HepG2 (cell line): ENCODE measurements around the gene NGFR. TPM values are rescaled to one million over a fixed set of nuclear protein-coding genes. Genes with fewer than 3 reads are reported as not detected.

Experiments used
- ATAC-seq: fragments of 200-7000 bp; cut with Tn5 transposase; 3 replicates; pipeline ENCODE4 v1.9.1; 2020; ENCODE audit warnings: mild to moderate bottlenecking, moderate library complexity
- BruUV-seq: library from RNA; stranded (reverse); fragments of 400-500 nt; replicated peaks from 2 replicates; lab custom pipeline; 2021; lab: Mats Ljungman, UMichigan
- CTCF ChIA-PET: fragments of 300-600 bp; formaldehyde crosslinking; extraction: SDS; loops from one replicate; lab custom pipeline; 2021; ENCODE audit warnings: low total read pairs, inconsistent platforms, low intra/inter-chr PET ratio; lab: Yijun Ruan, JAX
- POLR2A ChIA-PET: fragments of 350-600 bp; sonication (Branson Sonifier 250); formaldehyde crosslinking; loops from one replicate; lab custom pipeline; 2020; ENCODE audit warnings: antibody characterized with exemption, inconsistent platforms; lab: Yijun Ruan, JAX
- DNase-seq: peaks from one replicate; pipeline ENCODE4 v3.0.0-alpha.2; 2015; ENCODE audit warnings: low spot score
- FAIRE-seq: peaks from 3 replicates; lab custom pipeline; 2011; peaks lifted over from hg19 to GRCh38; lab: Jason Lieb, UNC
- H2AFZ ChIP-seq: one replicate; pipeline ENCODE4 v1.6.1; 2011; ENCODE audit warnings: low read length, inconsistent platforms
- H3K27ac ChIP-seq: fragments of 300-600 bp; 3 replicates; pipeline ENCODE4 v1.8.0; 2011; ENCODE audit warnings: mixed run types, mild to moderate bottlenecking, mixed read lengths, low read length, inconsistent platforms; ENCODE audit not compliant: insufficient read depth; ENCODE audit errors: extremely low read length
- H3K27me3 ChIP-seq, 2 experiments: fragments of 200-600 bp in 1 of 2; 2 replicates in 1 of 2; 3 replicates in 1 of 2; pipeline versions ENCODE4 v1.6.0 to v1.8.0; 2011; ENCODE audit warnings: low read length in 2 of 2, mild to moderate bottlenecking in 2 of 2, moderate library complexity in 2 of 2, inconsistent platforms in 1 of 2; ENCODE audit not compliant: insufficient read depth in 2 of 2, control insufficient read depth in 1 of 2
- H3K36me3 ChIP-seq, 2 experiments: fragments of 200-600 bp in 1 of 2; replicated peaks in 1 of 2; 2 replicates in 1 of 2; 3 replicates in 1 of 2; pipeline versions ENCODE4 v1.5.1 to v1.8.0; 2011; ENCODE audit warnings: low read length in 2 of 2, inconsistent platforms in 1 of 2; ENCODE audit not compliant: insufficient read depth in 2 of 2, control insufficient read depth in 1 of 2
- H3K4me1 ChIP-seq: 2 replicates; pipeline ENCODE4 v1.5.1; 2012; ENCODE audit warnings: low read length, inconsistent platforms; ENCODE audit not compliant: insufficient read depth
- H3K4me2 ChIP-seq: 2 replicates; pipeline ENCODE4 v1.6.0; 2011; ENCODE audit warnings: low read depth, low read length, inconsistent platforms
- H3K4me3 ChIP-seq, 3 experiments: fragments of 200-600 bp in 1 of 3; sonication (generic), shearing (Covaris generic) in 1 of 3; replicated peaks in 1 of 3; 2 replicates each; pipeline ENCODE4 v1.5.1; 2011 to 2016; ENCODE audit warnings: low read length in 3 of 3, inconsistent platforms in 2 of 3, low read depth in 2 of 3, mild to moderate bottlenecking in 2 of 3, control low read depth in 1 of 3, mixed read lengths in 1 of 3; ENCODE audit not compliant: insufficient read depth in 1 of 3
- H3K79me2 ChIP-seq: one replicate; pipeline ENCODE4 v1.6.1; 2011; ENCODE audit warnings: low read length, inconsistent platforms; ENCODE audit not compliant: insufficient read depth
- H3K9ac ChIP-seq: 2 replicates; pipeline ENCODE4 v1.6.0; 2011; ENCODE audit warnings: mild to moderate bottlenecking, low read depth, low read length, inconsistent platforms; ENCODE audit not compliant: insufficient read depth
- H3K9me3 ChIP-seq: 2 replicates; pipeline ENCODE4 v1.5.1; 2012; ENCODE audit warnings: mild to moderate bottlenecking, low read length
- H4K20me1 ChIP-seq: 2 replicates; pipeline ENCODE4 v1.6.0; 2011; ENCODE audit warnings: inconsistent platforms, mild to moderate bottlenecking, low read length, moderate library complexity; ENCODE audit not compliant: insufficient read depth
- CAMTA2 ChIP-seq: sonication (generic); formaldehyde crosslinking; IDR thresholded peaks from 2 replicates; pipeline ENCODE4 v1.4.0; 2020; ENCODE audit warnings: mild to moderate bottlenecking, missing genetic modification reagents, borderline replicate concordance
- HOXA9 ChIP-seq: sonication (generic); formaldehyde crosslinking; IDR thresholded peaks from 2 replicates; pipeline ENCODE4 v1.8.1; 2022; ENCODE audit warnings: missing genetic modification reagents, mild to moderate bottlenecking, moderate library complexity, borderline replicate concordance
- MIXL1 ChIP-seq: IDR thresholded peaks from 2 replicates; pipeline ENCODE4 v1.6.1; 2016
- ZBTB33 ChIP-seq: sonication (generic); formaldehyde crosslinking; IDR thresholded peaks from 2 replicates; pipeline ENCODE4 v1.4.0; 2020; ENCODE audit warnings: missing genetic modification reagents
- ZIK1 ChIP-seq: sonication (generic); formaldehyde crosslinking; IDR thresholded peaks from 2 replicates; pipeline ENCODE4 v1.5.0; 2020; ENCODE audit warnings: mild to moderate bottlenecking, low read depth, missing genetic modification reagents, borderline replicate concordance
- ZNF350 ChIP-seq: sonication (generic); formaldehyde crosslinking; IDR thresholded peaks from 2 replicates; pipeline ENCODE4 v1.4.0; 2020; ENCODE audit warnings: mild to moderate bottlenecking, low read depth, missing genetic modification reagents, borderline replicate concordance
- ZNF563 ChIP-seq: sonication (generic); formaldehyde crosslinking; IDR thresholded peaks from 2 replicates; pipeline ENCODE4 v1.8.0; 2022; ENCODE audit warnings: mild to moderate bottlenecking, moderate library complexity, missing genetic modification reagents
- ZNF607 ChIP-seq: sonication (generic); formaldehyde crosslinking; IDR thresholded peaks from 2 replicates; pipeline ENCODE4 v1.5.1; 2020; ENCODE audit warnings: missing genetic modification reagents, mild to moderate bottlenecking, borderline replicate concordance
- ZNF841 ChIP-seq: sonication (generic); formaldehyde crosslinking; IDR thresholded peaks from 2 replicates; pipeline ENCODE4 v1.8.1; 2023; ENCODE audit warnings: missing genetic modification reagents, borderline replicate concordance
- WGBS: methylation state at CpG from one replicate; pipeline ENCODE4 v1.1.6; 2017; ENCODE audit warnings: low lambda C conversion rate; 5-methylcytosine and 5-hydroxymethylcytosine counted together
- in situ Hi-C: cut with HindIII; loops from 2 replicates; pipeline ENCODE4 v1.10.0; 2017; ENCODE audit warnings: low pct_unique_long_range_greater_than_20kb; ENCODE audit not compliant: extremely low pct_ligation_motif_present
- intact Hi-C: fragments of 100-400 bp; cut with micrococcal nuclease; formaldehyde crosslinking; loops from one replicate; pipeline ENCODE4 v1.10.0; 2022; ENCODE audit not compliant: unreplicated experiment
- polyA plus RNA-seq, 8 experiments: library from polyadenylated mRNA; depleted of rRNA in 3 of 8; stranded (reverse) in 7 of 8; unstranded in 1 of 8; fragments of >200 nt; fragmentation: Illumina TruSeq in 4 of 8; extraction: Trizol in 4 of 8; gene quantifications; 2 replicates each; pipeline versions ENCODE4 v1.2.1 to v1.2.3, GENCODE V29; 2011 to 2016; ENCODE audit warnings: low read depth in 4 of 8, missing spikeins in 1 of 8, mixed read lengths in 1 of 8; ENCODE audit not compliant: insufficient read depth in 1 of 8
- total RNA-seq, 5 experiments: library from RNA; depleted of rRNA; stranded (reverse); fragments of >200 nt; fragmentation: Illumina TruSeq; extraction: Trizol; gene quantifications; 2 replicates each; pipeline ENCODE4 v1.2.3, GENCODE V29; 2016; ENCODE audit warnings: low read depth in 1 of 5

NGFR gene
- total and polyA plus RNA-seq, 2 of the 13 experiments (the other 11 are each of a cell fraction or from before 2014, with no cell fraction given), result 1.1 to 1.8 TPM

DNA sequence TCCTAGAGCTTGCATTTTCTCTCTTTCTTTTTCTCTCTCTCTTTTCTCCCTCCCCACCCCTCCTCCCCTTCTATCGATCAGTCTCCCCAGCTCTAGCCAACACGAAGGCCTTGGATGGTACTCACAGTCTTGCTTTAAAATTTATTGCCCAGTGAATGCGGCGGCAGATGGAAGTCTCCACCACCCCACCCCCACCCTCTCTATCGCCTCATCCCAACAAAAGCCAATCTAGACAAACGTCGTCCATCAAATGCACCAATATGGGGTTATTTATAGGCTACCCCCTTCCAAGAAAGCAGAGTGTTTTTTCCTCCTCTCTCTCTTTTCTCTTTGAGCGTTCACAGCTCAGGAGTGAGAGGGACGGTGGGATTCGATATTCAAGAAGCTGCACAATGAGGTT is 10.5 kb upstream of the NGFR start:
- no peaks in the 10 kb centered on the region for H3K9me3 ChIP-seq
- H3K27me3 ChIP-seq, result peaks cover 15 to 95% of the 10 kb centered on the region in 2 experiments
- TF ChIP-seq CAMTA2 (CRISPR knock-in tag) (no peak), ZNF841 (CRISPR knock-in tag) (no peak), ZNF607 (CRISPR knock-in tag) (no peak), HOXA9 (no peak), ZNF350 (CRISPR knock-in tag) (no peak), ZIK1 (CRISPR knock-in tag) (no peak), ZNF563 (no peak), ZBTB33 (CRISPR knock-in tag) (no peak), MIXL1 (no peak)
- TF ChIP-seq, all 625 proteins: peak for 0
- ATAC-seq (no peak), DNase-seq (no peak), FAIRE-seq (no peak)
- Histone ChIP-seq H3K4me2 (no peak overlapping the region), H3K9ac (no peak overlapping the region), H3K36me3 (no peaks in the 10 kb centered on the region), H2AFZ (no peak overlapping the region), H3K27ac (no peak overlapping the region), H3K79me2 (no peaks in the 10 kb centered on the region), H3K4me3 (no peak overlapping the region), H3K4me1 (peaks cover 15% of the 10 kb centered on the region; the same call in 1 of the 2 replicates), H4K20me1 (no peaks in the 10 kb centered on the region)
- ChIA-PET POLR2A (no interaction called here), CTCF (no interaction called here)
- no TSS peak for BruUV-seq
- in situ Hi-C loops, result no loop called here
- intact Hi-C loops, result no loop called here
- WGBS, result 52% methylated on average over 10 of the region's 10 CpGs
